ENCODE measurements around the gene ZBTB20.

ZBTB20 gene

GRCh38 chr3:114333180-114333922 is 813.7 kb downstream of the ZBTB20 start:
- no peak for DNase-seq (ENCODE audit: low read depth)

- no peak for DNase-seq (ENCODE audit: low read depth)
These were observed 814.5 kb downstream of the ZBTB20 start for GRCh38 chr3:114332342-114333179.

- no peak for DNase-seq (ENCODE audit: low read depth)
These were observed 815.4 kb downstream of the ZBTB20 start for GRCh38 chr3:114331710-114332109.

GRCh38 chr3:114331007-114331406 is 816.1 kb downstream of the ZBTB20 start:
- DNase-seq (ENCODE audit: low read depth) = no peak

- DNase-seq (ENCODE audit: low read depth) = no peak
These were observed 817.3 kb downstream of the ZBTB20 start for GRCh38 chr3:114329823-114330222.

GRCh38 chr3:114328345-114328744 is 818.7 kb downstream of the ZBTB20 start:
- DNase-seq (ENCODE audit: low read depth) = no peak

- DNase-seq (ENCODE audit: low read depth) = no peak
These were observed 819.4 kb downstream of the ZBTB20 start for GRCh38 chr3:114327665-114328064.

GRCh38 chr3:114323546-114324254 is 823.4 kb downstream of the ZBTB20 start:
- DNase-seq (ENCODE audit: low read depth) = no peak

GRCh38 chr3:114320246-114320645 is 826.8 kb downstream of the ZBTB20 start:
- DNase-seq (ENCODE audit: low read depth) = no peak

GRCh38 chr3:114319453-114319852 is 827.6 kb downstream of the ZBTB20 start:
- no peak for DNase-seq (ENCODE audit: low read depth)

- DNase-seq (ENCODE audit: low read depth) = no peak
These were observed 828.8 kb downstream of the ZBTB20 start for GRCh38 chr3:114318295-114318694.

- no peak for DNase-seq (ENCODE audit: low read depth)
These were observed 832.8 kb downstream of the ZBTB20 start for GRCh38 chr3:114314282-114314681.

GRCh38 chr3:114313426-114313825 is 833.7 kb downstream of the ZBTB20 start:
- DNase-seq (ENCODE audit: low read depth) = no peak

GRCh38 chr3:114310695-114311094 is 836.4 kb downstream of the ZBTB20 start:
- no peak for DNase-seq (ENCODE audit: low read depth)

- peak; percentile 63 for DNase-seq (ENCODE audit: low read depth)
These were observed 838.3 kb downstream of the ZBTB20 start for GRCh38 chr3:114308830-114309229.

- DNase-seq (ENCODE audit: low read depth) = no peak
These were observed 838.7 kb downstream of the ZBTB20 start for GRCh38 chr3:114308377-114308776.

GRCh38 chr3:114307832-114308231 is 839.3 kb downstream of the ZBTB20 start:
- no peak for DNase-seq (ENCODE audit: low read depth)

- no peak for DNase-seq (ENCODE audit: low read depth)
These were observed 839.8 kb downstream of the ZBTB20 start for GRCh38 chr3:114307222-114307830.

- DNase-seq (ENCODE audit: low read depth) = no peak
These were observed 847.0 kb downstream of the ZBTB20 start for GRCh38 chr3:114299941-114300624.

GRCh38 chr3:114299421-114299820 is 847.7 kb downstream of the ZBTB20 start:
- peak; percentile 33 for DNase-seq (ENCODE audit: low read depth)

- DNase-seq (ENCODE audit: low read depth) = no peak
These were observed 851.1 kb downstream of the ZBTB20 start for GRCh38 chr3:114295946-114296345.
